ENCODE data around the gene KANSL1. TPM values are rescaled to one million over a fixed set of nuclear protein-coding genes. Genes with fewer than 3 reads are reported as not detected.

Gene KANSL1
- total and polyA plus RNA-seq, 10 of the 15 experiments (the other 5 are each of a cell fraction or from before 2014, with no cell fraction given), result 4.7 to 60.6 (median 28.0) TPM

DNA sequence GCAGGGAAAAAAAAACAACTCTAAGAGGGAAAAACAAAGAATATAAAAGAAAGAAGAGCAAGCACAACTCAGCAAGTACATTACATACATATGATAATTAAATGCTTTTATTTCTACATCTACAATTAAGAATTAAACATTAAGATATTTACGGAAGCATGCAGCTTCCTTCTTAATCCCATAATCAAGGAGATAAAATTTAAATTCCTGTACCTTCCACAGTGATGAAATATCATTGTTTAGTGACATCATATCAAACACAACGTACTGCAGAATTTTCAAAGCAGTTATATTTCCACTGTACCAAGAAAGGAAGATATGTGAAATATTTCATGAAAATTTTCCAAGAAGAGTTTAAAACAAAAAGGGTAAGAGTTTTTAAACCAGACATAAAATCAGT lies 26.0 kb downstream of the KANSL1 start:
- no peak for DNase-seq (ENCODE audit: low read depth, low spot score)
- Histone ChIP-seq H3K4me2 (ENCODE audit: control insufficient read depth, insufficient read depth) (no peak overlapping the region), H2AFZ (ENCODE audit: control insufficient read depth, low read depth, low read length) (no peak overlapping the region), H3K9ac (ENCODE audit: control insufficient read depth, insufficient read depth, low read length) (no peak overlapping the region), H3K27me3 (replicated peaks in 1 of 2; ENCODE audit: control insufficient read depth in 2 of 2, insufficient read depth in 2 of 2, low read length in 1 of 2) (no peaks in the 10 kb centered on the region), H3K4me1 (ENCODE audit: control insufficient read depth, insufficient read depth, low read length) (no peaks in the 10 kb centered on the region), H3K79me2 (ENCODE audit: control insufficient read depth, insufficient read depth, low read length) (peaks cover 96% of the 10 kb centered on the region), H3K4me3 (no peak overlapping the region), H3K9me3 (replicated peaks; ENCODE audit: control insufficient read depth, insufficient read depth, low read length) (no peaks in the 10 kb centered on the region), H3K36me3 (ENCODE audit: control insufficient read depth in 2 of 2, insufficient read depth in 2 of 2, low read length in 1 of 2) (peaks cover 14 to 42% of the 10 kb centered on the region in 2 experiments), H4K20me1 (ENCODE audit: control insufficient read depth, insufficient read depth) (peaks cover 5% of the 10 kb centered on the region; the same call in 1 of the 2 replicates), H3K27ac (ENCODE audit: control insufficient read depth, insufficient read depth) (no peak overlapping the region)
- 94% methylated on average over 2 of the region's 2 CpGs for WGBS (ENCODE audit: insufficient coverage, insufficient replicate concordance, low lambda C conversion rate, missing lambda C conversion rate)
- no peak for ATAC-seq
- TF ChIP-seq ASH2L (IDR thresholded peaks at IDR 0.05; ENCODE audit: borderline replicate concordance, low read depth) (no peak), HDAC2 (IDR thresholded peaks at IDR 0.05) (no peak), FOS (IDR thresholded peaks at IDR 0.05; ENCODE audit: borderline replicate concordance, extremely low read depth, insufficient read length) (no peak), BACH1 (IDR thresholded peaks at IDR 0.05; ENCODE audit: borderline replicate concordance) (no peak), RFX5 (IDR thresholded peaks at IDR 0.05; ENCODE audit: low read depth, low read length) (no peak), SMAD5 (IDR thresholded peaks at IDR 0.05; ENCODE audit: low read depth) (no peak), GABPA (IDR thresholded peaks at IDR 0.05; ENCODE audit: low read depth) (no peak), POLR2AphosphoS5 (IDR thresholded peaks at IDR 0.05; ENCODE audit: low read length) (no peak), DPF2 (IDR thresholded peaks at IDR 0.05) (no peak), TAF1 (IDR thresholded peaks at IDR 0.05; ENCODE audit: borderline replicate concordance, low read depth, low read length) (no peak), HCFC1 (IDR thresholded peaks at IDR 0.05; ENCODE audit: low read length) (no peak), HDAC6 (IDR thresholded peaks at IDR 0.05; ENCODE audit: unreplicated experiment) (no peak), ATF7 (IDR thresholded peaks at IDR 0.05; ENCODE audit: low read depth) (no peak), SUZ12 (IDR thresholded peaks at IDR 0.05; ENCODE audit: unreplicated experiment) (no peak)
- TF ChIP-seq, protein P1, sequence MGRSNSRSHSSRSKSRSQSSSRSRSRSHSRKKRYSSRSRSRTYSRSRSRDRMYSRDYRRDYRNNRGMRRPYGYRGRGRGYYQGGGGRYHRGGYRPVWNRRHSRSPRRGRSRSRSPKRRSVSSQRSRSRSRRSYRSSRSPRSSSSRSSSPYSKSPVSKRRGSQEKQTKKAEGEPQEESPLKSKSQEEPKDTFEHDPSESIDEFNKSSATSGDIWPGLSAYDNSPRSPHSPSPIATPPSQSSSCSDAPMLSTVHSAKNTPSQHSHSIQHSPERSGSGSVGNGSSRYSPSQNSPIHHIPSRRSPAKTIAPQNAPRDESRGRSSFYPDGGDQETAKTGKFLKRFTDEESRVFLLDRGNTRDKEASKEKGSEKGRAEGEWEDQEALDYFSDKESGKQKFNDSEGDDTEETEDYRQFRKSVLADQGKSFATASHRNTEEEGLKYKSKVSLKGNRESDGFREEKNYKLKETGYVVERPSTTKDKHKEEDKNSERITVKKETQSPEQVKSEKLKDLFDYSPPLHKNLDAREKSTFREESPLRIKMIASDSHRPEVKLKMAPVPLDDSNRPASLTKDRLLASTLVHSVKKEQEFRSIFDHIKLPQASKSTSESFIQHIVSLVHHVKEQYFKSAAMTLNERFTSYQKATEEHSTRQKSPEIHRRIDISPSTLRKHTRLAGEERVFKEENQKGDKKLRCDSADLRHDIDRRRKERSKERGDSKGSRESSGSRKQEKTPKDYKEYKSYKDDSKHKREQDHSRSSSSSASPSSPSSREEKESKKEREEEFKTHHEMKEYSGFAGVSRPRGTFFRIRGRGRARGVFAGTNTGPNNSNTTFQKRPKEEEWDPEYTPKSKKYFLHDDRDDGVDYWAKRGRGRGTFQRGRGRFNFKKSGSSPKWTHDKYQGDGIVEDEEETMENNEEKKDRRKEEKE (IDR thresholded peaks at IDR 0.05), result no peak
- no peak for FAIRE-seq
- ChIA-PET RAD21 (ENCODE audit: unreplicated experiment) (interaction anchor here (1.2 to 2.0 kb wide), 2 partner anchors 11 to 123 kb away, joined by 3 to 5 read pairs; no protein-coding TSS in a partner anchor), POLR2A (interaction anchor here (0.6 to 1.1 kb wide), 3 partner anchors 23 to 45 kb away, joined by 3 to 9 read pairs (median 4); no protein-coding TSS in a partner anchor), SMC1A (ENCODE audit: uncharacterized antibody, unreplicated experiment) (interaction anchor here (0.6 to 24.2 kb wide), 6 partner anchors 8 to 183 kb away, joined by 3 to 478 read pairs (median 4); no protein-coding TSS in a partner anchor), CTCF (interaction anchor here (0.7 to 2.0 kb wide), 8 partner anchors 9 to 117 kb away, joined by 3 to 11 read pairs (median 4); no protein-coding TSS in a partner anchor)
- intact Hi-C loops (cut with micrococcal nuclease; ENCODE audit: unreplicated experiment) (no loop called here), in situ Hi-C loops (cut with MboI) (no loop called here)
- no TSS peak for BruUV-seq (replicated peaks)
